Motor neuron (in vitro differentiated cells): ENCODE results near the gene TM4SF18. TPM values are rescaled to one million over a fixed set of nuclear protein-coding genes. Genes with fewer than 3 reads are reported as not detected.

Source experiments
- total RNA-seq, 8 experiments: library from RNA; unstranded; fragments of 300-600 nt; gene quantifications; 2 replicates each; pipeline versions ENCODE4 v1.2.3 to v1.2.4, GENCODE V29; 2022

The TM4SF18 gene
- total RNA-seq, 8 experiments from 2014 or later, result under 0.01 to 0.86 (median 0.28) TPM; not detected in 1

Other genes starting within 250 kb of the TM4SF18 start
- 10 to 100 TPM in 7 of 8 experiments, 1 to 10 TPM in 1; 7.5 to 92.1 (median 71.6) TPM for gene HLTF, start 247.1 kb downstream of the TM4SF18 start, total RNA-seq
- 10 to 100 TPM in 5 of 8 experiments, 1 to 10 TPM in 3; 9.3 to 17.6 (median 10.8) TPM for gene HPS3, start 204.0 kb downstream of the TM4SF18 start, total RNA-seq
- gene CP, start 111.8 kb downstream of the TM4SF18 start, total RNA-seq, result 10 to 100 TPM in 2 of 8 experiments, 1 to 10 TPM in 5, under 1 TPM in 1; 0.60 to 37.2 (median 2.4) TPM
- 10 to 100 TPM in 1 of 8 experiments, under 1 TPM in 5, not detected in 2; 0.08 to 25.2 (median 0.20) TPM for gene TM4SF1, start 44.0 kb upstream of the TM4SF18 start, total RNA-seq
- 1 to 10 TPM in 3 of 8 experiments, under 1 TPM in 4, not detected in 1; 0.05 to 2.7 (median 0.64) TPM for gene TM4SF4, start 141.1 kb upstream of the TM4SF18 start, total RNA-seq